GM12891 (cell line): Measurements from ENCODE around the gene BPIFB4. TPM values are rescaled to one million over a fixed set of nuclear protein-coding genes. Genes with fewer than 3 reads are reported as not detected.

Experiments
- DNase-seq: peaks from one replicate; pipeline ENCODE4 v3.0.0; 2011; ENCODE audit warnings: low spot score; ENCODE audit not compliant: insufficient read length
- FAIRE-seq: peaks from 2 replicates; lab custom pipeline; 2011; peaks lifted over from hg19 to GRCh38; lab: Jason Lieb, UNC
- PAX5 ChIP-seq: IDR thresholded peaks from 2 replicates; pipeline ENCODE4 v1.6.1; 2011; ENCODE audit warnings: low read length, moderate library complexity, mild to moderate bottlenecking; ENCODE audit not compliant: insufficient read depth, severe bottlenecking
- POLR2A ChIP-seq: IDR thresholded peaks from 2 replicates; pipeline ENCODE4 v1.6.1; 2011; ENCODE audit warnings: low read depth, low read length, control low read depth
- POLR2AphosphoS5 ChIP-seq: IDR thresholded peaks from 2 replicates; pipeline ENCODE4 v1.6.1; 2011; ENCODE audit warnings: low read depth, low read length, control low read depth
- POU2F2 ChIP-seq: IDR thresholded peaks from 2 replicates; pipeline ENCODE4 v1.6.1; 2011; ENCODE audit warnings: low read depth, mild to moderate bottlenecking, control low read depth, low read length, moderate library complexity
- SPI1 ChIP-seq: IDR thresholded peaks from 2 replicates; pipeline ENCODE4 v1.6.1; 2011; ENCODE audit warnings: low read depth, low read length, control low read depth
- TAF1 ChIP-seq: IDR thresholded peaks from 2 replicates; pipeline ENCODE4 v1.6.1; 2011; ENCODE audit warnings: low read depth, low read length, control low read depth
- polyA plus RNA-seq: library from polyadenylated mRNA; unstranded; fragments of >200 nt; gene quantifications from one replicate; pipeline ENCODE4 v1.2.1, GENCODE V29; 2012; ENCODE audit warnings: low read depth, missing spikeins, inconsistent platforms; ENCODE audit not compliant: missing spikeins

Gene BPIFB4
- polyA plus RNA-seq, result 0.13 TPM

GRCh38 chr20:33079259-33079658, at the start of gene BPIFB4:
Gene BPIFB4, plus strand, starts transcription at chr20:33079643. Its CDS starts 1,884 bp downstream, at chr20:33081527.
- TF ChIP-seq SPI1 (no peak), POLR2AphosphoS5 (no peak), TAF1 (no peak), POU2F2 (no peak)
- DNase-seq, result no peak
- no peak for FAIRE-seq

GRCh38 chr20:33030076-33030475, 49.4 kb upstream of the BPIFB4 start:
- DNase-seq (no peak), FAIRE-seq (no peak)
- TF ChIP-seq TAF1 (no peak), POLR2AphosphoS5 (no peak), POLR2A (no peak), POU2F2 (no peak), PAX5 (no peak), SPI1 (no peak)

- FAIRE-seq (no peak), DNase-seq (no peak)
- TF ChIP-seq POU2F2 (no peak), TAF1 (no peak), PAX5 (no peak), POLR2A (no peak), SPI1 (no peak), POLR2AphosphoS5 (no peak)
Measured at GRCh38 chr20:33030569-33030968, 48.9 kb upstream of the BPIFB4 start.

- no peak for DNase-seq
- FAIRE-seq, result no peak
- TF ChIP-seq SPI1, result no peak
- TF ChIP-seq POLR2A, result no peak
- TF ChIP-seq PAX5, result no peak
Measured at GRCh38 chr20:33031531-33031930, 47.9 kb upstream of the BPIFB4 start, which contains the start of gene BPIFB6. Gene BPIFB6, plus strand, starts transcription at chr20:33031648. Its CDS starts 0 bp downstream, at chr20:33031648.

GRCh38 chr20:33032555-33032954, 46.9 kb upstream of the BPIFB4 start:
- DNase-seq (no peak), FAIRE-seq (no peak)
- TF ChIP-seq POLR2A, result no peak
- no peak for TF ChIP-seq POLR2AphosphoS5
- no peak for TF ChIP-seq POU2F2
- TF ChIP-seq TAF1, result no peak
- no peak for TF ChIP-seq PAX5
- TF ChIP-seq SPI1, result no peak

- DNase-seq, result no peak
- TF ChIP-seq POU2F2, result no peak
- TF ChIP-seq PAX5, result no peak
- TF ChIP-seq SPI1, result no peak
- no peak for TF ChIP-seq POLR2AphosphoS5
- no peak for TF ChIP-seq TAF1
- no peak for TF ChIP-seq POLR2A
Measured at GRCh38 chr20:33033381-33033780, 46.1 kb upstream of the BPIFB4 start.

GRCh38 chr20:33034115-33034514, 45.3 kb upstream of the BPIFB4 start:
- DNase-seq (no peak), FAIRE-seq (no peak)
- TF ChIP-seq POLR2AphosphoS5, result no peak
- TF ChIP-seq POLR2A, result no peak
- no peak for TF ChIP-seq PAX5
- no peak for TF ChIP-seq SPI1
- no peak for TF ChIP-seq POU2F2
- TF ChIP-seq TAF1, result no peak

More at GRCh38 chr20:33033381-33033780, 46.1 kb upstream of the BPIFB4 start:
- FAIRE-seq, result no peak

GRCh38 chr20:33034901-33035492, 44.4 kb upstream of the BPIFB4 start:
- FAIRE-seq, result no peak
- DNase-seq, result no peak

GRCh38 chr20:33037456-33037855, 42.0 kb upstream of the BPIFB4 start:
- DNase-seq (no peak), FAIRE-seq (no peak)
- TF ChIP-seq TAF1 (no peak), POLR2A (no peak), POLR2AphosphoS5 (no peak), POU2F2 (no peak), SPI1 (no peak), PAX5 (no peak)

More at GRCh38 chr20:33034901-33035492, 44.4 kb upstream of the BPIFB4 start:
- no peak for TF ChIP-seq TAF1
- no peak for TF ChIP-seq PAX5
- no peak for TF ChIP-seq POU2F2
- no peak for TF ChIP-seq POLR2AphosphoS5
- no peak for TF ChIP-seq SPI1
- no peak for TF ChIP-seq POLR2A
